GM19397 (cell line): ENCODE measurements around the gene NPR1.
A peak's percentile ranks its signal among the peaks of the same experiment; 100 is the strongest.
"Not testable (repeated sequence)": the region's sequence is repeated elsewhere in the genome, so short reads cannot be mapped to it uniquely, and the experiment has no call there.

Experiments
- ATAC-seq: cut with Tn5 transposase; IDR thresholded peaks from one replicate; pipeline ENCODE4 v1.9.1; 2021; ENCODE audit warnings: mild to moderate bottlenecking, moderate library complexity; ENCODE audit not compliant: unreplicated experiment

NPR1 gene

GRCh38 chr1:153678519-153679336 is at the start of gene NPR1:
Gene NPR1 (plus strand): TSS chr1:153678688. CDS start chr1:153679109, 421 bp downstream.
- ATAC-seq, result no peak

DNA sequence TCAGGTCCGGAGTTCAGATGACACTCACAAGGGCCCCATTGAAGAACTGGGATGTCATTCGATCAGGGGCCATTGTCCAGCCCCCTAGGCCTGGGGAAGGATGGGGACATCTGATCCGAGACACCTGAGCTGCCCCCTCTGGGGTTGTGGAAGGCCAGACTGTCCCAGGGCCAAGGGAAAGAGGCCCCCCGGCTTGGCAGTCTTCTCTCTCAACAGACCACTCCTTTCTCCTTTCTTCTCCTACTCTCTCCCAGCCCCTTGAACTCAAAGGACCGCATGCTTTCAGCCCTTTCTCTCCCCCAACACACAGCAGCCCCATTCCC is 49.2 kb upstream of the NPR1 start:
- ATAC-seq, result no peak

DNA sequence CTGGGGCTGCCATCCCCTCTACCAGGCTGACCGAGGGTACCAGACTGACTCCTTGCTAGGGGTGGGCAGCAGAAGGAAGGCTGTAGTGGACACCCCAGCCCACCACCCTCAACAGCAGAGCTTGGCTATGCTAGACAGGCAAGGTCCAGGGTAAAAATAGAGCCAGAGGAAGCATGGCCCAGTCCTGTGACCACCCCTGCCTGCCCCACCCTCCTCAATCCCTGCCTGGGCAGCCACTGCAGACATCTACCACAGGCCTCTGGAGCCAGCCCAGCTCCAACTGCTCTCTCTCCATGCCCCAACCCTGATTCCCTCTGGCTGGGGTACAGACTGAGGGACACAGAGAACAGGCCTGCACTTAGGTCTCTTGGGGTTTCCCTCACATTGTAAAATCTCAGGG is 48.5 kb upstream of the NPR1 start:
- ATAC-seq, result no peak

- no peak for ATAC-seq
These were observed 48.1 kb upstream of the NPR1 start for GRCh38 chr1:153630384-153630783.

- ATAC-seq, result no peak
These were observed 47.2 kb upstream of the NPR1 start for GRCh38 chr1:153631047-153632022.

DNA sequence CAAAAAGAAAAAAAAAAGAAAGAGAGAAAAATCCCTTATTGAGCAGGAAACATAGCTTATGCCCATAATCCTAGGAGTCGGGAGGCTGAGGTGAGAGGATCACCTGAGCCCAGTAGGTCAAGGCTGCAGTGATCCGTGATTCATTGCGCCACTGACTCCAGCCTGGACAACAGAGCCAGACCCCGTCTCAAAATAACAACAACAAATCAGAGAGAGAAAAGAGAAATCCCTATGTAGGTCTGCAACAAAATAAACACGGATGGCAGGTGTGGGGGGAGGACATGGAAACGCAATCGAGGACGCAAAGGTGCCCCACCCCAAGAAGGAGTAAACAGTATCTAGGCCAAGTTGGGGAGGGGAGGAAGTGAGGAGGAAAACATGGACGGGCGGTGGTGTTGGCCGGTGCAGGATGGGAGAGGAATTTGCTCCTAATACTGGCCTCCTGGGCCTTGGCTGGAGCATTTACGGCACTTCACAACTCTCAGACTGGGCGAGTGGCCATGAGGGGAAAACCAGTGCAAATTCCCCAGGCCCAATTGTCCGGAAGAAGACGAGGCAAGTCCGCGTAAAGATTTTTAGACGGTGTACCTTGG is 45.2 kb upstream of the NPR1 start:
- no peak for ATAC-seq

DNA sequence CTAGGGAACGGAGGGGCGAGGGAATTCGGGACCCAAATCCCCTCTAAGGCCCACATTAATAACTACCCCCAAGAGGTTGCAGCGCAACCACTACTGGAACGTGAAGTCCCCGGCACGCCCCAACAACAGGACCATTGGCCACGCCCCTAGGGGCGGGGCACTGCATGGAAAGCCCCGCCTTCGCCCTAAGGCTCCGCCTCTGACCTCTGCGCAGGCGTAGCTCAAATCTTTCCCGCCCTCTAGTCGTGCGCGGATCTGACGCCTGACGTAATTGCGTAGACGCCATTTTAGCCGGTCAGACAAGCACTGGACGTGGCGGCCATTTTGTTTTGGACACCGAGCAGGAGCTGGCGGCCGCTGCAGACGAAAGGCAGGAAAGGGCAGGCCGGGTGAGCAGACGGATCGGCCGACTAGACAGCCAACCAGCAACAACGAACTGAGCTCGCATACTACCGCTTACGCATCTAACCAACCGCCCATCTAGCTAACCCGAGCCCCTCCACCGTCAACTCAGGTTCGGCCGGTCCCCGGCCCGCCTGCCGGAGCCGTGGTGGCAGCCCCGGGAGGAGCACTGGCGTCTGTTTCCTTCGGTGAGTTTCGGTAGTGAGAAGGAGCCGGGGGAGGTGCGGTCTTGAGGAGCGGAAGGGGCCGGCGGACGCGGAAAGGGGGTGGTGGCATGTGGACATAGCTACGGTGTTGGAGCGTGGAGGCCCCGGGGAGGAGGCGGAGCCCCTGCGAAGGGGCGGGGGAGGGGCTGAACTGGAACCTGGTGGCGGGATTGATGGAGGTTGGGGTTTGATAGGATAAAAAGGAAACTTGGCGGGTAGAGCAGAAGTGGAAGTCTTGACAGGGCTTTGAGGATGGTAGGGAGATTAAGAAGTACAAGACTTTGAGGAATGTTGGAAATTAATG is 44.5 kb upstream of the NPR1 start, which contains the start of gene CHTOP:
Gene CHTOP, plus strand, starts transcription at position 313 of the 912 bp plus-strand sequence. CDS start 2,523 bp downstream, outside the sequence.
- peak; percentile 92 for ATAC-seq

- no peak for ATAC-seq
These were observed 42.6 kb upstream of the NPR1 start for GRCh38 chr1:153635872-153636271.

- ATAC-seq, result no peak
These were observed 42.2 kb upstream of the NPR1 start for GRCh38 chr1:153636312-153636711.

DNA sequence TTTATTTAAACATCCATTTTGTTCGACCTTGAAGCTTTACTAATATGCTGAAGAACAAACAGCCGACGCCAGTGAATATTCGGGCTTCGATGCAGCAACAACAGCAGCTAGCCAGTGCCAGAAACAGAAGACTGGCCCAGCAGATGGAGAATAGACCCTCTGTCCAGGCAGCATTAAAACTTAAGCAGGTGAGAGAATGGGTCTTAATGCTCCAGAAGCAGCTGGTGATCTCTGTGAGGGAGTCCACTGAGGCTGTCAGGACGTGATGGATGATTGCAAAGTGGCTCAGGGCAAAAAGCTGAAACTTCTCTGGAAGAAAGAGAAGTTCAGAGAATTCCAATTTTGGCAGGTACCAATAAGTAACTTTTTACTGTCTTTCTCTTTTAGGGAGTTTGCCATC is 40.2 kb upstream of the NPR1 start:
- no peak for ATAC-seq

DNA sequence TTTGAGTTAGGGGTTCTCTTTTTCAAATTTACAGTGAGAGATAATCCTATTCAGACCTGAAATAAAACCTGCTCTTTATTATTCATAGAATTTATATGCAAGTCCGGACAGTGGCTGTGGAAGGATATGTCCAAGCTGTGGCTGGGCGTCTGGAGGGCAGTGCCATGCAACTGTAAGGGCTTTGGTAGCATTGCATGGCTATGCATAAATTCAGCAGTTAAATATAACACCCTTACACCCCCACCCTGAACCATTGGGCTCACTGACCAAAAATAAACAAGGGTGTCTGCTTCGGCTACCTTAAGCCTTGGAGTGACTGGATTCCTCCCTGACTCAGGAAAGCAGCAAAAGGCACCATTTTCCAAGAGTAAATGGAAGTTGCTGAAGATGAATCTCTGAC is 39.2 kb upstream of the NPR1 start:
- no peak for ATAC-seq

DNA sequence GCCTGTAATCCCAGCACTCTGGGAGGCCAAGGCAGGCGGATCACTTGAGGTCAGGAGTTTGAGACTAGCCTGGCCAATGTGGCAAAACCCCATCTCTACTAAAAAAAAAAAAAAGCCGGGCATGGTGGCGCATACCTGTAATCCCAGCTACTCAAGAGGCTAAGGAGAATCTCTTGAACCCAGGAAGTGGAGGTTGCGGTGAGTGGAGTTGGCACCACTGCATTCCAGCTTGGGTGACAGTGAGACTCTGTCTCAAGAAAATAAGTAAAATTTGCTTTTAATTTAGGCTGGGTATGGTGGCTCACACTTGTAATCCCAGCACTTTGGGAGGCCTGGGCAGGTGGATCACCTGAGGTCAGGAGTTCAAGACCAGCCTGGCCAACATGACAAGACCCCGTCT is 38.3 kb upstream of the NPR1 start:
- not testable (repeated sequence) for ATAC-seq

GRCh38 chr1:153640861-153641260 is 37.6 kb upstream of the NPR1 start:
- no peak for ATAC-seq

DNA sequence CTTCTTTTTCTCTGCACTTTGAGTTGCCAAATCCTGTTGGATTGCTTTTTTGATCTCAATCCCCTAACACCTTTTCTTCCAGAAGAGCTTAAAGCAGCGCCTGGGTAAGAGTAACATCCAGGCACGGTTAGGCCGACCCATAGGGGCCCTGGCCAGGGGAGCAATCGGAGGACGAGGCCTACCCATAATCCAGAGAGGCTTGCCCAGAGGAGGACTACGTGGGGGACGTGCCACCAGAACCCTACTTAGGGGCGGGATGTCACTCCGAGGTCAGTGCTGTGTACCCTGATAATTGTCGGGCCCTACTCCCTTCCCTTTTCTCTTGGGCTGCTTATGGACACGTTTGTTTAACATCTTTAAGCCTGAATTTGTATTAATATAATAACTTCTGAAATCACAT is 36.3 kb upstream of the NPR1 start:
- ATAC-seq, result no peak

- no peak for ATAC-seq
These were observed 35.4 kb upstream of the NPR1 start for GRCh38 chr1:153643100-153643499.

GRCh38 chr1:153643816-153644215 is 34.7 kb upstream of the NPR1 start:
- ATAC-seq, result no peak

DNA sequence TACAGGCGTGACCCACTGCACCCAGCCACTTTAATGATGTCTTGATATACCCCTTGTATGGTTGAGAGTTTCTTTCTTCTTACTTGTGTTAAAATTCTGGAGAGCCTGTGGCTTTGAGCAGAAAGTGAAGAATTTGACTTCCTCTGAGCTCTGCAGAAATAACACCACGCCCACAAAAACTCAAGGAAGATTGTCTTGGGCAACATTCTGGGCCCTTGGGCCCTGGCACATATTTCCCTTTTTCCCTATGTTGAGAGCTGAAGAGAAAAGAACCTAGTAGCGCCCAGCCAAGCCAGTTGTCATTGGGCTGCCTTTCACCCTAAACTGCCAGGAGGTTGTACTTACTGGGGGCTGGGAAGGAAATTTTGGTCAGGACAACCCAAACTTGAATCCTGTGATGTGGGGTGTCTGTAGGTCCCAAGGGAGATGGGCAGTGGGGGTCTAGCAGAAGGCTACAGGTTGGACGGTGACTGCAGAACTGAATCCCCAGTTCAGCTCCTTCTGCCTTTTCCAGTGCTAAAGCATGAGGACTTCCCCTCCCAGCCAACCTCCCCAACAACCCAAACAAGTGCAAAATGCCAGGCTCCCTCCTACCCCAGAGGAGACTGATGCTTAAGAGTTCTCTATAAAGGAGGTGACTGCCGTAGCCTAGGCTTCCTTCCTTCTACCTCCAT is 31.7 kb upstream of the NPR1 start:
- ATAC-seq, result no peak

DNA sequence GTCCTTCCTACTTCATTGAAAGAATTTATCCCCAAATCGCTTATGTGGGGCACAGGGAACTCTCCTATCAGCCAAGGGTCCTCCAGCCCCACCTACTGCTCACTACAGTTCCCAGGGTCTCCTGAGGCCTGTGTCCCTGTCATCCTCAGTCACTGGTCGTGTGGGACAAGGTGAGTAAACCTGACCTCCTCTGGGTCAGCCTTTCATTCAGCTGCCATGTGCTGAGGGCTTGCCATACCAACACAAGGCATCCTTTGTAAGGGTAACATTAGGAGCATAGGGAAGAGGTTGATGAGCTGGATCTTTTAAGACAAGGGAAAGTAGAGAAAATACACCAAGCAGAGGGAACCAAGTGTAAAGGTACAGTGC is 31.2 kb upstream of the NPR1 start:
- ATAC-seq, result no peak

- ATAC-seq, result no peak
These were observed 30.4 kb upstream of the NPR1 start for GRCh38 chr1:153648000-153648643.
